H1 (cell line): ENCODE data around the gene CD28. TPM values are rescaled to one million over a fixed set of nuclear protein-coding genes. Genes with fewer than 3 reads are reported as not detected.

ENCODE experiments used
- CTCF ChIA-PET: fragments of 300-600 bp; sonication (Branson Sonifier 250); formaldehyde crosslinking; loops from one replicate; lab custom pipeline; 2021; ENCODE audit not compliant: partially characterized antibody; lab: Charles Lee
- POLR2A ChIA-PET: fragments of 300-600 bp; sonication (Branson Sonifier 250); formaldehyde crosslinking; loops from one replicate; lab custom pipeline; 2021; ENCODE audit warnings: inconsistent platforms; ENCODE audit not compliant: partially characterized antibody; lab: Charles Lee
- DNase-seq, 2 experiments: peaks; one replicate each; pipeline versions ENCODE4 v3.0.0 to v3.0.0-alpha.2; 2010 to 2022; ENCODE audit warnings: low spot score in 2 of 2, low read depth in 1 of 2, mixed read lengths in 1 of 2
- FAIRE-seq: peaks from 2 replicates; lab custom pipeline; 2011; peaks lifted over from hg19 to GRCh38; lab: Jason Lieb, UNC
- H2AFZ ChIP-seq: 2 replicates; pipeline ENCODE4 v1.8.1; 2012; ENCODE audit warnings: low read length, inconsistent platforms
- H2AK5ac ChIP-seq: 2 replicates; pipeline ENCODE4 v1.6.1; 2013; ENCODE audit warnings: low read depth, low read length
- H2BK120ac ChIP-seq: replicated peaks from 2 replicates; pipeline ENCODE3; 2013; ENCODE audit warnings: low read depth, low read length, inconsistent platforms
- H2BK12ac ChIP-seq: 2 replicates; pipeline ENCODE4 v1.6.1; 2013; ENCODE audit warnings: low read depth, low read length
- H2BK15ac ChIP-seq: 2 replicates; pipeline ENCODE4 v1.6.1; 2013; ENCODE audit warnings: low read length
- H2BK20ac ChIP-seq: 2 replicates; pipeline ENCODE4 v1.6.1; 2013; ENCODE audit warnings: low read length
- H2BK5ac ChIP-seq: 2 replicates; pipeline ENCODE4 v1.6.1; 2013; ENCODE audit warnings: low read depth, low read length
- H3K14ac ChIP-seq: 2 replicates; pipeline ENCODE4 v1.6.1; 2013; ENCODE audit warnings: inconsistent platforms; ENCODE audit not compliant: insufficient read length
- H3K18ac ChIP-seq: 2 replicates; pipeline ENCODE4 v1.6.1; 2013; ENCODE audit warnings: low read length; ENCODE audit errors: extremely low read depth
- H3K23ac ChIP-seq: 2 replicates; pipeline ENCODE4 v1.6.1; 2013; ENCODE audit warnings: inconsistent platforms; ENCODE audit not compliant: insufficient read length
- H3K23me2 ChIP-seq: 2 replicates; pipeline ENCODE4 v1.6.1; 2013; ENCODE audit warnings: low read depth, low read length
- H3K27ac ChIP-seq: 2 replicates; pipeline ENCODE4 v1.6.1; 2011; ENCODE audit warnings: low read depth, low read length, inconsistent platforms
- H3K27me3 ChIP-seq, 4 experiments: replicated peaks in 1 of 4; 1 replicate in 1 of 4; 2 replicates in 3 of 4; pipeline versions ENCODE4 v1.6.1 to v1.8.1; 2011 to 2013; ENCODE audit warnings: low read length in 3 of 4, mild to moderate bottlenecking in 3 of 4, inconsistent platforms in 2 of 4, mixed read lengths in 2 of 4, moderate library complexity in 1 of 4; ENCODE audit not compliant: control insufficient read depth in 3 of 4, insufficient read depth in 3 of 4; ENCODE audit errors: extremely low read depth in 1 of 4
- H3K36me3 ChIP-seq, 4 experiments: 2 replicates each; pipeline versions ENCODE4 v1.6.1 to v1.8.1; 2011 to 2013; ENCODE audit warnings: mild to moderate bottlenecking in 4 of 4, low read length in 3 of 4, moderate library complexity in 2 of 4, control low read depth in 1 of 4, inconsistent platforms in 1 of 4; ENCODE audit not compliant: insufficient read depth in 4 of 4, control insufficient read depth in 2 of 4
- H3K4ac ChIP-seq: replicated peaks from 2 replicates; pipeline ENCODE3; 2013; ENCODE audit warnings: low read length, low read depth, mixed read lengths, inconsistent platforms; ENCODE audit not compliant: insufficient read length
- H3K4me1 ChIP-seq, 4 experiments: replicated peaks in 1 of 4; 1 replicate in 1 of 4; 2 replicates in 3 of 4; pipeline versions ENCODE4 v1.6.1 to v1.8.1; 2011 to 2013; ENCODE audit warnings: low read length in 3 of 4, inconsistent platforms in 2 of 4, mixed read lengths in 1 of 4; ENCODE audit not compliant: insufficient read depth in 4 of 4, control insufficient read depth in 3 of 4
- H3K4me2 ChIP-seq, 2 experiments: 2 replicates each; pipeline versions ENCODE4 v1.6.1 to v1.8.1; 2011 to 2013; ENCODE audit warnings: low read depth in 2 of 2, low read length in 2 of 2, control low read depth in 1 of 2, inconsistent platforms in 1 of 2, mild to moderate bottlenecking in 1 of 2; ENCODE audit not compliant: insufficient read depth in 1 of 2
- H3K4me3 ChIP-seq, 4 experiments: fragments of 200-600, 300-600 bp in 1 of 4; sonication (generic), shearing (Covaris generic), sonication (Bioruptor Twin) in 1 of 4; 2 replicates each; pipeline versions ENCODE4 v1.5.1 to v1.8.1; 2011 to 2016; ENCODE audit warnings: low read length in 4 of 4, low read depth in 3 of 4, control low read depth in 2 of 4, inconsistent platforms in 2 of 4, mild to moderate bottlenecking in 2 of 4, mixed read lengths in 1 of 4, moderate library complexity in 1 of 4; ENCODE audit not compliant: insufficient read depth in 2 of 4; ENCODE audit errors: extremely low read depth in 1 of 4
- H3K56ac ChIP-seq: replicated peaks from 2 replicates; pipeline ENCODE3; 2013; ENCODE audit warnings: low read depth, mild to moderate bottlenecking, mixed read lengths, low read length, inconsistent platforms; ENCODE audit not compliant: insufficient read length
- H3K79me1 ChIP-seq: 2 replicates; pipeline ENCODE4 v1.6.1; 2013; ENCODE audit warnings: low read depth, low read length, control low read depth
- H3K79me2 ChIP-seq, 2 experiments: 2 replicates each; pipeline versions ENCODE4 v1.6.1 to v1.8.1; 2012 to 2013; ENCODE audit warnings: low read length in 2 of 2, mild to moderate bottlenecking in 2 of 2, inconsistent platforms in 1 of 2; ENCODE audit not compliant: insufficient read depth in 2 of 2, control insufficient read depth in 1 of 2
- H3K9ac ChIP-seq, 4 experiments: replicated peaks in 1 of 4; 1 replicate in 1 of 4; 2 replicates in 3 of 4; pipeline versions ENCODE4 v1.6.1 to v1.8.1; 2011 to 2013; ENCODE audit warnings: low read depth in 3 of 4, low read length in 3 of 4, control low read depth in 2 of 4, mild to moderate bottlenecking in 2 of 4, moderate library complexity in 2 of 4, inconsistent platforms in 1 of 4; ENCODE audit errors: extremely low read depth in 1 of 4
- H3K9me3 ChIP-seq, 2 experiments: 2 replicates each; pipeline versions ENCODE4 v1.6.1 to v1.8.1; 2012 to 2013; ENCODE audit warnings: mild to moderate bottlenecking in 2 of 2, moderate library complexity in 2 of 2, control low read depth in 1 of 2, inconsistent platforms in 1 of 2, low read depth in 1 of 2, low read length in 1 of 2, mixed read lengths in 1 of 2; ENCODE audit not compliant: insufficient read depth in 2 of 2
- H4K20me1 ChIP-seq, 2 experiments: replicated peaks in 1 of 2; 2 replicates each; pipeline versions ENCODE3 to v1.8.1; 2011 to 2013; ENCODE audit warnings: inconsistent platforms in 2 of 2, low read length in 2 of 2, mild to moderate bottlenecking in 1 of 2; ENCODE audit not compliant: insufficient read depth in 2 of 2, control insufficient read depth in 1 of 2
- H4K5ac ChIP-seq: 2 replicates; pipeline ENCODE4 v1.6.1; 2013; ENCODE audit warnings: low read length, low read depth, mixed read lengths, inconsistent platforms; ENCODE audit not compliant: insufficient read length
- H4K8ac ChIP-seq: 2 replicates; pipeline ENCODE4 v1.8.0; 2013; ENCODE audit warnings: mild to moderate bottlenecking, moderate library complexity, low read length, inconsistent platforms; ENCODE audit not compliant: insufficient read depth; ENCODE audit errors: extremely low read depth
- H4K91ac ChIP-seq: replicated peaks from 2 replicates; pipeline ENCODE3; 2013; ENCODE audit warnings: low read length, mixed read lengths, inconsistent platforms; ENCODE audit not compliant: insufficient read length
- NANOG ChIP-seq: IDR thresholded peaks from 2 replicates; pipeline ENCODE4 v1.6.1; 2011; ENCODE audit warnings: low read length, low read depth, mild to moderate bottlenecking, inconsistent platforms; ENCODE audit not compliant: insufficient read depth, poor library complexity, severe bottlenecking
- POLR2AphosphoS5 ChIP-seq: IDR thresholded peaks from 2 replicates; pipeline ENCODE4 v1.6.1; 2011; ENCODE audit warnings: low read depth, low read length
- SIX5 ChIP-seq: IDR thresholded peaks from 2 replicates; pipeline ENCODE4 v1.6.1; 2011; ENCODE audit warnings: mild to moderate bottlenecking, low read depth, low read length
- TAF1 ChIP-seq: IDR thresholded peaks from 2 replicates; pipeline ENCODE4 v1.6.1; 2011; ENCODE audit warnings: mild to moderate bottlenecking, low read depth, low read length
- WGBS, 2 experiments: shearing (Covaris generic) in 1 of 2; methylation state at CpG; one replicate each; pipeline versions ENCODE4 v1.1.6 to v1.1.7; 2013 to 2015; ENCODE audit warnings: low lambda C conversion rate in 2 of 2, mixed read lengths in 2 of 2, inconsistent platforms in 1 of 2, low coverage in 1 of 2, missing lambda C conversion rate in 1 of 2; ENCODE audit not compliant: insufficient replicate concordance in 2 of 2, insufficient coverage in 1 of 2, insufficient read length in 1 of 2; ENCODE audit errors: extremely low coverage in 1 of 2, missing lambda C conversion rate in 1 of 2; 5-methylcytosine and 5-hydroxymethylcytosine counted together
- polyA plus RNA-seq, 7 experiments: library from polyadenylated mRNA; depleted of rRNA in 3 of 7; stranded (reverse) in 5 of 7; unstranded in 2 of 7; fragments of >200 nt in 5 of 7; fragments of 200-250 nt in 2 of 7; gene quantifications; 1 replicate in 5 of 7; 2 replicates in 1 of 7; 4 replicates in 1 of 7; pipeline versions ENCODE4 v1.2.1 to v1.2.3, GENCODE V29; 2011 to 2013; ENCODE audit warnings: missing spikeins in 2 of 7, mixed read lengths in 2 of 7
- total RNA-seq: library from RNA; stranded (reverse); fragmentation: NEBNext Ultra II Directional; extraction: Animal tissue kit (Norgen Biotek cat#: 25700); gene quantifications from 2 replicates; pipeline ENCODE4 v1.2.1, GENCODE V29; 2021
- TF ChIP-seq, protein P1 (sequence below): IDR thresholded peaks from 2 replicates; pipeline ENCODE4 v1.6.1; 2012; ENCODE audit warnings: low read length, inconsistent platforms

CD28 gene
- total and polyA plus RNA-seq, 2 of the 8 experiments (the other 6 are each of a cell fraction or from before 2014, with no cell fraction given), result not detected

- POLR2A ChIA-PET, result no interaction called here
- Histone ChIP-seq H3K79me2 (no peaks in the 10 kb centered on the region), H3K9ac (no peak overlapping the region), H2AFZ (no peak overlapping the region), H2BK5ac (no peak overlapping the region), H2AK5ac (no peak overlapping the region), H3K4me2 (no peak overlapping the region), H4K20me1 (no peaks in the 10 kb centered on the region), H3K23me2 (no peaks in the 10 kb centered on the region), H2BK15ac (no peak overlapping the region), H4K5ac (no peak overlapping the region), H3K4me3 (no peak overlapping the region), H3K56ac (no peak overlapping the region), H3K9me3 (no peaks in the 10 kb centered on the region), H3K18ac (no peak overlapping the region), H3K27me3 (no peaks in the 10 kb centered on the region), H4K91ac (no peak overlapping the region), H3K4ac (no peak overlapping the region), H3K4me1 (no peaks in the 10 kb centered on the region), H3K27ac (no peak overlapping the region), H2BK120ac (no peak overlapping the region), H3K36me3 (no peaks in the 10 kb centered on the region; a peak in 1 of 8 replicates), H3K23ac (no peak overlapping the region), H4K8ac (no peak overlapping the region)
- DNase-seq (no peak), FAIRE-seq (no peak)
- WGBS, 2 experiments, result 100% methylated on average over 1 of the region's 1 CpG; no CpG with 5 or more reads in 1 of the 2 experiments
- CTCF ChIA-PET, result no interaction called here
- TF ChIP-seq, protein P1, sequence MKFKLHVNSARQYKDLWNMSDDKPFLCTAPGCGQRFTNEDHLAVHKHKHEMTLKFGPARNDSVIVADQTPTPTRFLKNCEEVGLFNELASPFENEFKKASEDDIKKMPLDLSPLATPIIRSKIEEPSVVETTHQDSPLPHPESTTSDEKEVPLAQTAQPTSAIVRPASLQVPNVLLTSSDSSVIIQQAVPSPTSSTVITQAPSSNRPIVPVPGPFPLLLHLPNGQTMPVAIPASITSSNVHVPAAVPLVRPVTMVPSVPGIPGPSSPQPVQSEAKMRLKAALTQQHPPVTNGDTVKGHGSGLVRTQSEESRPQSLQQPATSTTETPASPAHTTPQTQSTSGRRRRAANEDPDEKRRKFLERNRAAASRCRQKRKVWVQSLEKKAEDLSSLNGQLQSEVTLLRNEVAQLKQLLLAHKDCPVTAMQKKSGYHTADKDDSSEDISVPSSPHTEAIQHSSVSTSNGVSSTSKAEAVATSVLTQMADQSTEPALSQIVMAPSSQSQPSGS, result no peak
- TF ChIP-seq POLR2AphosphoS5 (no peak), SIX5 (no peak), NANOG (no peak), TAF1 (no peak)
- TF ChIP-seq, all 59 proteins: peak for 0
- H2BK20ac ChIP-seq, result no peak overlapping the region
- no peaks in the 10 kb centered on the region for H3K79me1 ChIP-seq
- no peak overlapping the region for H2BK12ac ChIP-seq
- H3K14ac ChIP-seq, result no peak overlapping the region
Measured at GRCh38 chr2:203697190-203697589, 9.2 kb upstream of the CD28 start.
